Lower lobe of right lung (tissue), 2 donors: ENCODE data around the gene PCDHGC3. TPM values are rescaled to one million over a fixed set of nuclear protein-coding genes. Genes with fewer than 3 reads are reported as not detected.
A peak's percentile ranks its signal among the peaks of the same experiment; 100 is the strongest.

Source experiments
- ATAC-seq, 2 donors: fragments of 200-7000 bp; cut with Tn5 transposase; one replicate each; pipeline ENCODE4 v1.9.1; 2020 to 2022; ENCODE audit warnings: mild to moderate bottlenecking in 2 of 2, moderate library complexity in 2 of 2
- DNase-seq: peaks from one replicate; pipeline ENCODE4 v3.0.0-alpha.2; 2020
- H3K27ac ChIP-seq: fragments of 200-600 bp; one replicate; pipeline ENCODE4 v1.8.0; 2022
- H3K27me3 ChIP-seq: fragments of 200-600 bp; one replicate; pipeline ENCODE4 v1.8.0; 2022; ENCODE audit warnings: low read depth
- H3K36me3 ChIP-seq: fragments of 200-600 bp; one replicate; pipeline ENCODE4 v1.8.0; 2022; ENCODE audit warnings: mild to moderate bottlenecking
- H3K4me1 ChIP-seq: fragments of 200-600 bp; one replicate; pipeline ENCODE4 v1.8.0; 2022
- H3K4me3 ChIP-seq: fragments of 200-600 bp; one replicate; pipeline ENCODE4 v1.8.0; 2022; ENCODE audit warnings: mild to moderate bottlenecking
- H3K9me3 ChIP-seq: fragments of 200-600 bp; one replicate; pipeline ENCODE4 v1.8.0; 2022
- CTCF ChIP-seq: fragments of 200-600 bp; IDR thresholded peaks from one replicate; pipeline ENCODE4 v1.8.0; 2022; ENCODE audit warnings: antibody characterized with exemption, mild to moderate bottlenecking
- intact Hi-C: fragments of 100-400 bp; cut with DNase I; formaldehyde crosslinking; loops from one replicate; pipeline ENCODE4 v1.11.0; 2022
- total RNA-seq: library from RNA; stranded (reverse); fragmentation: NEBNext Ultra II Directional; extraction: Animal tissue kit (Norgen Biotek cat#: 25700); gene quantifications from one replicate; pipeline ENCODE4 v1.2.1, GENCODE V29; 2021
- donor health status: DM: no; HTN: yes; CAD: no; lungs with severe emphysema.

Gene PCDHGC3
- total RNA-seq, 1 donor from 2014 or later = 82.4 TPM

GRCh38 chr5:141465351-141465750 is 10.4 kb upstream of the PCDHGC3 start:
- no peak overlapping the region for H3K27ac ChIP-seq
- no peaks in the 10 kb centered on the region for H3K9me3 ChIP-seq
- H3K4me1 ChIP-seq = no peaks in the 10 kb centered on the region
- TF ChIP-seq CTCF = no peak
- no peaks in the 10 kb centered on the region for H3K27me3 ChIP-seq
- no peak overlapping the region for H3K4me3 ChIP-seq
- no peak for DNase-seq
- ATAC-seq = no peak
- intact Hi-C loops = no loop called here
- no peaks in the 10 kb centered on the region for H3K36me3 ChIP-seq

DNA sequence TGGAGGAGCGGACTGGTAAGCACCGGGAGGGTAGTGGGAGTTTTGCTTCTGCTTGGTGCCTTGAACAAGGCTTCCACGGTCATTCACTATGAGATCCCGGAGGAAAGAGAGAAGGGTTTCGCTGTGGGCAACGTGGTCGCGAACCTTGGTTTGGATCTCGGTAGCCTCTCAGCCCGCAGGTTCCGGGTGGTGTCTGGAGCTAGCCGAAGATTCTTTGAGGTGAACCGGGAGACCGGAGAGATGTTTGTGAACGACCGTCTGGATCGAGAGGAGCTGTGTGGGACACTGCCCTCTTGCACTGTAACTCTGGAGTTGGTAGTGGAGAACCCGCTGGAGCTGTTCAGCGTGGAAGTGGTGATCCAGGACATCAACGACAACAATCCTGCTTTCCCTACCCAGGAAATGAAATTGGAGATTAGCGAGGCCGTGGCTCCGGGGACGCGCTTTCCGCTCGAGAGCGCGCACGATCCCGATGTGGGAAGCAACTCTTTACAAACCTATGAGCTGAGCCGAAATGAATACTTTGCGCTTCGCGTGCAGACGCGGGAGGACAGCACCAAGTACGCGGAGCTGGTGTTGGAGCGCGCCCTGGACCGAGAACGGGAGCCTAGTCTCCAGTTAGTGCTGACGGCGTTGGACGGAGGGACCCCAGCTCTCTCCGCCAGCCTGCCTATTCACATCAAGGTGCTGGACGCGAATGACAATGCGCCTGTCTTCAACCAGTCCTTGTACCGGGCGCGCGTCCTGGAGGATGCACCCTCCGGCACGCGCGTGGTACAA is 556 bp downstream of the PCDHGC3 start:
- no peak for TF ChIP-seq CTCF
- Histone ChIP-seq H3K36me3 (no peaks in the 10 kb centered on the region), H3K9me3 (no peaks in the 10 kb centered on the region), H3K27ac (peak overlapping the region; percentile 79), H3K4me1 (peaks cover 40% of the 10 kb centered on the region), H3K27me3 (peaks cover 13% of the 10 kb centered on the region), H3K4me3 (peak overlapping the region; percentile 63)
- intact Hi-C loops = no loop called here
- ATAC-seq (peak; percentile 71 to 72), DNase-seq (peak; percentile 61)

DNA sequence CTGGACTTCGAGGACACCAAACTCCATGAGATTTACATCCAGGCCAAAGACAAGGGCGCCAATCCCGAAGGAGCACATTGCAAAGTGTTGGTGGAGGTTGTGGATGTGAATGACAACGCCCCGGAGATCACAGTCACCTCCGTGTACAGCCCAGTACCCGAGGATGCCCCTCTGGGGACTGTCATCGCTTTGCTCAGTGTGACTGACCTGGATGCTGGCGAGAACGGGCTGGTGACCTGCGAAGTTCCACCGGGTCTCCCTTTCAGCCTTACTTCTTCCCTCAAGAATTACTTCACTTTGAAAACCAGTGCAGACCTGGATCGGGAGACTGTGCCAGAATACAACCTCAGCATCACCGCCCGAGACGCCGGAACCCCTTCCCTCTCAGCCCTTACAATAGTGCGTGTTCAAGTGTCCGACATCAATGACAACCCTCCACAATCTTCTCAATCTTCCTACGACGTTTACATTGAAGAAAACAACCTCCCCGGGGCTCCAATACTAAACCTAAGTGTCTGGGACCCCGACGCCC is 1.3 kb downstream of the PCDHGC3 start:
- no peaks in the 10 kb centered on the region for H3K9me3 ChIP-seq
- H3K4me1 ChIP-seq = peaks cover 44% of the 10 kb centered on the region
- H3K27ac ChIP-seq = peak overlapping the region; percentile 79
- H3K27me3 ChIP-seq = peaks cover 13% of the 10 kb centered on the region
- H3K4me3 ChIP-seq = peak overlapping the region; percentile 63
- TF ChIP-seq CTCF = no peak
- no peak for DNase-seq
- no peaks in the 10 kb centered on the region for H3K36me3 ChIP-seq
- ATAC-seq = no peak
- intact Hi-C loops = no loop called here

DNA sequence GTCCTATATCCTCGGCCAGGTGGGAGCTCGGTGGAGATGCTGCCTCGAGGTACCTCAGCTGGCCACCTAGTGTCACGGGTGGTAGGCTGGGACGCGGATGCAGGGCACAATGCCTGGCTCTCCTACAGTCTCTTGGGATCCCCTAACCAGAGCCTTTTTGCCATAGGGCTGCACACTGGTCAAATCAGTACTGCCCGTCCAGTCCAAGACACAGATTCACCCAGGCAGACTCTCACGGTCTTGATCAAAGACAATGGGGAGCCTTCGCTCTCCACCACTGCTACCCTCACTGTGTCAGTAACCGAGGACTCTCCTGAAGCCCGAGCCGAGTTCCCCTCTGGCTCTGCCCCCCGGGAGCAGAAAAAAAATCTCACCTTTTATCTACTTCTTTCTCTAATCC is 2.0 kb downstream of the PCDHGC3 start:
- peaks cover 13% of the 10 kb centered on the region for H3K27me3 ChIP-seq
- ATAC-seq (no peak), DNase-seq (no peak)
- no peaks in the 10 kb centered on the region for H3K9me3 ChIP-seq
- intact Hi-C loops = no loop called here
- TF ChIP-seq CTCF = no peak
- no peaks in the 10 kb centered on the region for H3K36me3 ChIP-seq
- H3K4me3 ChIP-seq = peak overlapping the region; percentile 63
- no peak overlapping the region for H3K27ac ChIP-seq
- peaks cover 44% of the 10 kb centered on the region for H3K4me1 ChIP-seq

DNA sequence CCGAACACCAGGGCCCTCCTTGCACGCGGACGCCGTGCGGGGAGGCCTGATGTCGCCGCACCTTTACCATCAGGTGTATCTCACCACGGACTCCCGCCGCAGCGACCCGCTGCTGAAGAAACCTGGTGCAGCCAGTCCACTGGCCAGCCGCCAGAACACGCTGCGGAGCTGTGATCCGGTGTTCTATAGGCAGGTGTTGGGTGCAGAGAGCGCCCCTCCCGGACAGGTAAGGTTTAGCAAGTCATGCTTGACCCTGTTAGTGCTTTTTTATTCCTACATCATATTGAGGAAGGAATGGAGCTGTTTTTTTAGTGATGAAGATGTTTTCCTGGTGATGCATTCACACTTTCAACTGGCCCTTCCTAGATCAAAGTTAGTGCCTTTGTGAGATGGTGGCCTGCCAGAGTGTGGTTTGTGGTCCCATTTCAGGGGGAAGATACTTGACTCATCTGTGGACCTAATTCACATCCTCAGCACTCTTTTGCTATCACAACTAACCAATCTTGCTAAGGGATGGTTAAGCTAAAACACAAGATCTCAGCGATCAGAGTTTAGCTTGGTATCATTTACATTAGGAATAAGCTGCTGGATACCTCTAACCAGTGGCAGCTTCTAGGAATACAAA is 2.7 kb downstream of the PCDHGC3 start:
- Histone ChIP-seq H3K4me1 (peaks cover 44% of the 10 kb centered on the region), H3K36me3 (no peaks in the 10 kb centered on the region), H3K4me3 (peak overlapping the region; percentile 63), H3K27ac (no peak overlapping the region), H3K27me3 (peaks cover 13% of the 10 kb centered on the region), H3K9me3 (no peaks in the 10 kb centered on the region)
- intact Hi-C loops = no loop called here
- ATAC-seq = peak; percentile 54 to 58
- TF ChIP-seq CTCF = peak; percentile 36
- DNase-seq = peak; percentile 87
